GM12891 (cell line): ENCODE data around the gene BEGAIN.

Experiments used
- PAX5 ChIP-seq: IDR thresholded peaks from 2 replicates; pipeline ENCODE4 v1.6.1; 2011; ENCODE audit warnings: low read length, moderate library complexity, mild to moderate bottlenecking; ENCODE audit not compliant: insufficient read depth, severe bottlenecking
- POLR2A ChIP-seq: IDR thresholded peaks from 2 replicates; pipeline ENCODE4 v1.6.1; 2011; ENCODE audit warnings: low read depth, low read length, control low read depth
- POLR2AphosphoS5 ChIP-seq: IDR thresholded peaks from 2 replicates; pipeline ENCODE4 v1.6.1; 2011; ENCODE audit warnings: low read depth, low read length, control low read depth
- POU2F2 ChIP-seq: IDR thresholded peaks from 2 replicates; pipeline ENCODE4 v1.6.1; 2011; ENCODE audit warnings: low read depth, mild to moderate bottlenecking, control low read depth, low read length, moderate library complexity
- SPI1 ChIP-seq: IDR thresholded peaks from 2 replicates; pipeline ENCODE4 v1.6.1; 2011; ENCODE audit warnings: low read depth, low read length, control low read depth
- TAF1 ChIP-seq: IDR thresholded peaks from 2 replicates; pipeline ENCODE4 v1.6.1; 2011; ENCODE audit warnings: low read depth, low read length, control low read depth

GRCh38 chr14:100605230-100605629 is 18.0 kb upstream of the BEGAIN start:
- no peak for TF ChIP-seq POLR2A
- no peak for TF ChIP-seq TAF1
- no peak for TF ChIP-seq POLR2AphosphoS5
- TF ChIP-seq PAX5, result no peak
- no peak for TF ChIP-seq SPI1
- TF ChIP-seq POU2F2, result no peak
